Suppressor macrophage treated with lipopolysaccharide for 1 hour (primary cell): Measurements from ENCODE around the gene OPA3.
"Not testable (repeated sequence)": the region's sequence is repeated elsewhere in the genome, so short reads cannot be mapped to it uniquely, and the experiment has no call there.

Experiments
- DNase-seq, 3 donors: peaks; one replicate each; pipeline ENCODE4 v3.0.0-alpha.2; 2020 to 2022

Gene OPA3

DNA sequence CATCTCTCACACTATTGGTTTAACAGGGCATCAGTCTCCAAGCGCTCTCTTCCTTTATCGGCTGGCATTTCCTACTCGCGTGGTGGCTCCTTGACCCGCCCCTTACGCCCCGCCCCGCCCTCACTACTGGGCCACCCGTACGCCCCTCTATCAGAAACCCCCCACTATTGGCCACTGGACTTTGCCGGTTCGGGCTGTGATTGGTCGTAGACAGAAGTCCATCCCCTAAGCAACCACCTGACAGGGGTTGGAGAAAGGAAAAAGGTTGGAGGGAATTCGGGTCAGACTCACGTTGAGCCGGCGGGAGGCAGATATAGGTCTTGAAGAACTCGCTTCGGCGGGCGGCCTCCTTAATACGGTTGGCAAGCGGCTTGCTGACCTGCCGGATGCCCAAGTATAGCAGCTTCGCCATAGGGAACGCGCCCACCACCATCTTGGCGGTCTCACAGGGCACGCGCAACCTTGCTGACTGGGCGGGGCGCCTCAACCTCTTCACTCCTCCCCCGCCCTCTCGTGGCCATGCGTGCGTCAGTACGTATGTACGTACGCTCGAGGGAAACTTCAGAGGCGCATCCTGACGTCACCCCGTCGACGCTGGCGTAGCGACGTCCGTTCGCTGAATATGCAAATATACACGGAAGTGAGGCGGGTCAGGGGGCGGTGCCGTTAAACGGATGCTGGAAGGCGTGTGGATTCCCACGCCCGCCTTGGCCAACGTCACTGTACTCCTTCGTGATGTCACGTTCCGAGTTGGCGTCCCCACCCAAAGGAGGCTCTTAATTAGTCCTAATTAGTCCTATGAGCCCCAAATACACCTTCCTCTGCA is at the start of gene OPA3:
OPA3 (minus strand) TSS at position 471 of the 826 bp plus-strand sequence; CDS start at position 433, 38 bp downstream.
- peak; percentile 100 for DNase-seq

DNA sequence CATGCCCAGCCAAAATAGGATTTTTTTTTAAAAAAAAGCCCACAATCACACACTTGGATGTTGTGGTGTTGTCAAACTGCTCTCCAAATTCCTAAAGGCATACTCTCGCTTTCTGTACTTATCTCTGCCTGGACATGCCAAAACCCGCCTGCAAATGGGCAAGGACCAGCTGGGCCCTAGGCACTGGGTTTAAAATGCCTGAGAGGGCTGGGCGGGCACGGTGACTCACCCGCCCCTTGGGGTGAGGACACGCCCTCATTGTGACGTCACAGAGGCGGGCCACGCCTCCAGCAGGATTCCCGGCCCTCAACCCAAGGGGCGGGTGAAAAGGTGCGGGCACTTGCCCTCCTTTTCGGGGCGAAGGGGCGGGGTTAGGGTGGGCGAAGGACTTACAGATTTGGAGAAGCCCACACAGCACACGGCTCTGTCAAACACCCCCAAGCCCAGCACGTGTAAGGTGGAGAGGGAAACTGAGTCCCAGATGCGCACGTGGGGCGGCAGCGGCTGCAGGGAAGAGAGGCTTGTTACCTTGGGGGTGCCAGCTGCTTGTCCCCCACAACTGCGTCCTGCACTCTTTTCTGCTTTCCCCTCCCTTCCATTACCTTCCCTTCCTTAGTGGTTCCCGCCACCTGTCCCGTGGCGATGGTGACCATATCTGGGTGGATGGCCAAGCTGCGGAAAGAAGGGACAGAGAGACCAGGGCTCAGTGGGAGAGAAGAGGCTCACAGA is 48.0 kb upstream of the OPA3 start:
- peak; percentile 70 to 81 (median 75) for DNase-seq

DNA sequence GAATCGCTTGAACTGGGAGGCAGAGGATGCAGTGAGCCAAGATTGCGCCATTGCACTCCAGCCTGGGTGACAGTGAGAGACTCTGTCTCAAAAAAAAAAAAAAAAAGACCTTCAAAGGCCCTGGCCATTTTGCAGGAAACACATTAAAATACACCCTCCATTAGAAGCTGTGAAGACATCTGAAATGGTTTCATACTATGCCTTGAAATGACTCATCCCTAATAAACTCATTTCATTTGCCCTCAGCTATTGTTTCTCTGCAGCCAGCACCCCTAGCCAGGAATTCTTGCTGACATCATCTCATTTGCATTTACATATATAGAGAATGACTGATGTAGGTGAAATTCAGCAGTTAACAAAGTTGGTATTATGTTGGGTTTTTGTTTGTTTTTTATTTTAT is 45.9 kb upstream of the OPA3 start:
- DNase-seq: peak; percentile 48 to 83 (median 50)

DNA sequence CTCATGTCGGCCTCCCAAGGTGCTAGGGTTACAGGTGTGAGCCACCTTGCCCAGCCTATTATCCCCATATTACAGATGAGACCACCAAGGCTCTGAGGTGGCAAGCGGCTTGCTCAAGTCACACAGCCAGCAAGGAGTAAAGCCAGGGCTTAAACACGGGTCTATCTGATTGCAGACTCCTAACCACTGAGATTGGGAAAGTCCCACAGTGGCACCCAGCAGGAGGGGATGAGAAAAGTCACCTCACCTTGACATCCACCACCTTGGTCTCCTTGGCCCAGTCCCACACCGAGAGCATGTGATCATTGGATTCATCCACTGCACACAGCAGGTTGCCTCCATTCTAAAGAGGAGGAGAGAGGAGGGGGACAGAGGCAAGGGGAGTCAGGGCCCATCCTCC is 45.1 kb upstream of the OPA3 start:
- no peak for DNase-seq

DNA sequence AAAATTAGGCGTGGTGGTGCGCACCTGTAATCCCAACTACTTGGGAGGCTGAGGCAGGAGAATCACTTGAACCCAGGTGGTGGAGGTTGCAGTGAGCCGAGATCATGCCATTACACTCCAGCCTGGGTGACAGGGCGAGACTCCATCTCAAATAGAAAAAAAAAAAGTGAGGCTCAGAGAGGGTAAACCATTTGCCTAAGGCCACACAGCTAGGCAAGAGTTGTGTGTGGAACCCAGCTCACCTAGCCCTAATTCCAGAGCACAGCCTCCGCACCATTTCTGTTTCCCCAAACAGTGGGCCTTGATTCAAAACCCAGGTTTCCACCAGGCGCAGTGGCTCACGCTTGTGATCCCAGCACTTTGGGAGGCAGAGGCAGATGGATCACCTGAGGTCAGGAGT is 43.6 kb upstream of the OPA3 start:
- not testable (repeated sequence) for DNase-seq

DNA sequence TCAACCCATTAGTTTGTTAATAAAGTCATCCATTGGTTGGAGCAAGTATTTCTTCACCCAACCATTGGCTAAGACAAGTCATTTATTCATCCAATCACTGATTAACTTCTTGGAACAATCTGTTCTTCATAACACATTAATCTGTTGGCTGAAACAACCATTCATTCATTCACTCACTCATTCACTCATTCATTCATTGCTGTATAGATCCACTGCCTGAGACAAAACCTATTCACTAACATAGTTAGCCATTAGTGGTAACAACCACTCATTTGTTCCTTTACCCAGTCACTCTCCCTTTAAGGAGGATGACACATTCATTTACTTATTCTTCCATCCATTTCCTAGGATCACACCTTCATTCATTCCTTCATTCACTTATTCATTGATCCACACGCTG is 39.4 kb upstream of the OPA3 start:
- no peak for DNase-seq

DNA sequence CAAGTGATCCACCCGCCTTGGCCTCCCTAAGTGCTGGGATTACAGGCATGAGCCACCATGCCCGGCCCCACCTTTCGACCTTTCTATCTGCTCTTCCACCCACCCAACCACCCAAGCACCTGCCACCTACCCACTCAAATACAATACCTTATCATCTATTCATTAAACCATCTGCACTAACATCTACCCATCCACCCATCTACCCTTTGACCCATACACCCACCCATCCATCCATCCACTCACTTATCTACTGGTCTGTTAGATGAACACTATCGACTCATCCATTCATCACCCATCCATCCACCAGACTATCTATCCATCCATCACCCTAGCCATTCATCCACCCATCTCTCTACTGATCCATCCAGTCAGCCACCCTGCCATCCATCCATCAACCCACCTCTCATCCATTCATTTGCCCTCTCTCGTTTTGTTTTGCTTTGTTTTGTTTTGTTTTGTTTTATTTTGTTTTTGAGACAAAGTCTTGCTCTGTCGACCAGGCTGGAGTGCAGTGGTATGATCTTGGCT is 37.4 kb upstream of the OPA3 start:
- DNase-seq: no peak

DNA sequence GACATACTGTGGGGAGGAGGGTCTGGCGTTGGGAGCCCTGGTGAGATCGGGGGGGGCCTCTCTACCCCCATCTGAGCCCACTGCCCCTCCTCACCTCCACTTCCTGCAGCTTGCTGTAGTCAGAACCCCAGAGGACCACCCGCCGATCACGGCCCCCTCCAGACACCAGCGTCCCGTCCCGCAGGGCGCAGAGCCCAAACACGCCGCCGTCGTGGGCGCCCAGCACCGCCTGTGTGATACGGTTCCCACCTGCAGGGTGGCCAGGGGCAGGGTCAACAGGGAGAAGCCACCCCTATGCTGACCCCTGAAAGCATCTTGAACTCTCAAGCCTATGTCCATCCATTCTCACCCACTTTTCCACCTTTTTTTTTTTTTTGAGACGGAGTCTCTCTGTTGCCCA is 36.8 kb upstream of the OPA3 start:
- DNase-seq: no peak

DNA sequence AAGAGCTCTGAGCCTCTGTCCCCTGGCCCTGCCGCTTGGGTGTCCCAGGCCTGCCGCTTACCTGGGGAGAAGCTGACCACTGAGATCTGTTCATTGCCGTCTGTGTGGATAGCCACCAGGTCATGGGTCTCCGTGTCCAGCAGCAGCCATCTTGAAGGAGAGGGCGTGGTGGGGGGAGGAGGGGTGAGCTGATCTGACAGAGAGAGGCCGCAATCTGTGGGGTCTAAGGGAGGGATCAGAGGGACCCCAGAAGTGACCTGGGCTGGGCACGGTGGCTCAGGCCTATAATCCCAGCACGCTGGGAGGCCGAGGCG is 32.1 kb upstream of the OPA3 start:
- no peak for DNase-seq

DNA sequence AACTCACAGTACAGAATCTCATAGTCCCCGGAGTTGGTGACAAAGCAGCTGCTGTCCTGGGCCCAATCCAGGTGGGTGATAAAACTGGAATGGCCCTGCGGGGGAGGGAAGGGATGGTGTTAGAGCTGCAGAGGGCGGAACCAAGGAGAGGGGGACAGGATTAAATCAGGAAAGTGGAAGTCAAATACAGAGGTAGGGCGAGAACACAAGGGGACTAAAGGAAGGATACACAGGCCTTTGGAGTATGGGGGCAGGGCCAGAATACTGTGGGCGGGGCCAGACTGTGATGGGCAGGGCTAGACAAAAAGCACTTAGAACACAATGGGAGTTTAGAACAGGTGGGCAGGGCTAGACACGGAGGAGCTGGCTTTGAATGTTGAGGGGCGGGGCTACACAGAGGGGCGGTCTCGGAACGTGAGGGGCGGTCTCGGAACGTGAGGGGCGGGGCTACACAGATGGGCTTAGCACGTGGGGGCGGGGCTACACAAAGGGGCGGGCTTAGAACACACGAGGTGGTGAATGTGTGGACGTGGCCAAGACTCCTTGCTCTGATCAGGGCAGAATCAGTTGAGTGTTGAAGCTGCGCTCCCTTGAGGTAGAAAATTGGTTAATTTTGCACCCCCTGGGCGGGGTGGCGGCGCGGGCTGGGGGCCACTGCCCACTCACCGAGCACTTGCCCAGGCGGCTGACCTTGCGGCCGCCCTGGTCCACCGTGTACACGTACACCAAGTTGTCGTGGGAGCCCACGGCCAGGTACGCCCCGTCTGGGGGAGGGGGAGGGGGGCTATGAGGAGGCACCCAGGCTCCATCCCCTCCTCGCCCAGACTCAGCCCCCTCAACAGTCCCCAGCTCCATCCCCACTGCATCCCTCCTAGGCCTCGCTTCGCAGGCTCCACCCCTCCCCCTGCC is 31.4 kb upstream of the OPA3 start:
- DNase-seq: peak; percentile 53 to 67 (median 58)

DNA sequence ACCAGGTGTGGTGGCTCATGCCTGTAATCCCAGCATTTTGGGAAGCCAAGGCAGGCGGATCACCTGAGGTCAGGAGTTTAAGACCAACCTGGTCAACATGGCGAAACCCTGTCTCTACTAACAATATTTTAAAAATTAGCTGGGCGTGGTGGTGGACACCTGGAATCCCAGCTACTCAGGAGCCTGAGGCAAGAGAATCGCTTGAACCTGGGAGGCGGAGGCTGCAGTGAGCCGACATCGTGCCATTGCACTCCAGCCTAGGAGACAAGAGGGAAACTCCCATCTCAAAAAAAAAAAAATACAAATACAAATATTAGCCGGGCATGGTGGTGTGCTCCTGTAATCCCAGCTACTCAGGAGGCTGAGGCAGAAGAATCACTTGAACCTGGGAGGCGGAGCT is 30.5 kb upstream of the OPA3 start:
- not testable (repeated sequence) for DNase-seq

DNA sequence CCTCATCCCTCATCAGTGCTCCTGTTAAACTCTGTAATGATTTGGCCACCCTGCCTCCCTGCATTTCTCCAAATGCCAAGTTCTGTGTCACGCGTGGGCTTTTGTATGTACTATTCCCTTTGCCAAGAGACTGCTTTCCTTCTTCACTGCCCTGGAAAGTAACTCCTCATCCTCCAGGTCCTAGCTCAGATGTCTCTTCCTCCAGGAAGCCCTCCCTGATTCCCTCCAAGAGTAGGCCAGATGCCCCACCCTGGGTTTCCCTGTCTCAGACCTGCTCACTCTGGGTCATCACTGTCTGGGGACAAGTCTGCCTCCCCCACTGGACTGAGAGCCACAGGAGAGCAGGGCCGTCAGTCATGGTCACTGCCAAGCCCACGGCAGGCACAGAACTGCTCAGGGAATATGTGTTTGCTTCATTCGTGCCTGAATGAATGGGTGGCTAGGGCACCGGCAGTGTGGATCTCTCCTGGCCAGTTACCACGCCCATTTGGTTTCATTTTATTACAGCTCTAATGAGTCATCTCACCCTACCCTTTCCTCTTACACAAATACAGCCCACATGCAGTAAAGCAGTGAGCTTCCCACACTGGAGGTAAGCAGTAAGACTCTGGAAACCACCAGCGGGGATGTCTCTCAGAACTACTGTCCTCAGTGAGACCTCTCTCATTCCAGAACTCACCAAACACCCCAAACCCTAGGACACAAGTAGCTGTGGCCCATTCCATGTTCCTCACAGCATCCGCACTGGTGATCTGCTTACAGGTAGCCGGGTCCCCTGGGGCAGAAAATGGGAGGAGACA is 29.5 kb upstream of the OPA3 start:
- DNase-seq: peak; percentile 87 to 93 (median 91)

DNA sequence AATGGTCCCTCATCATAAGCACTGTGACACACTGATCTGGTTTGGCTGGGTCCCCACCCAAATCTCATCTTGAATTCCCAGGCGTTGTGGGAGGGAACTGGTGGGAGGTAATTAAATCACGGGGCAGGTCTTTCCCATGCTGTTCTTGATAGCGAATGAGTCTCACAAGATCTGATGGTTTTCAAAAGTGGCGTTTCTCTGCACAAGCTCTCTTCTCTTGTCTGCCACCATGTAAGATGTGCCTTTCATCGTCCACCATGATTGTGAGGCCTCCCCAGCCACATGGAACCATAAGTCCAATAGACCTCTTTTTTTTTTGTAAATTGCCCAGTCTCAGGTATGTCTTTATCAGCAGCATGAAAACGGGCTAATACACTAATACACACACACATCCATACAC is 24.3 kb upstream of the OPA3 start:
- no peak for DNase-seq

DNA sequence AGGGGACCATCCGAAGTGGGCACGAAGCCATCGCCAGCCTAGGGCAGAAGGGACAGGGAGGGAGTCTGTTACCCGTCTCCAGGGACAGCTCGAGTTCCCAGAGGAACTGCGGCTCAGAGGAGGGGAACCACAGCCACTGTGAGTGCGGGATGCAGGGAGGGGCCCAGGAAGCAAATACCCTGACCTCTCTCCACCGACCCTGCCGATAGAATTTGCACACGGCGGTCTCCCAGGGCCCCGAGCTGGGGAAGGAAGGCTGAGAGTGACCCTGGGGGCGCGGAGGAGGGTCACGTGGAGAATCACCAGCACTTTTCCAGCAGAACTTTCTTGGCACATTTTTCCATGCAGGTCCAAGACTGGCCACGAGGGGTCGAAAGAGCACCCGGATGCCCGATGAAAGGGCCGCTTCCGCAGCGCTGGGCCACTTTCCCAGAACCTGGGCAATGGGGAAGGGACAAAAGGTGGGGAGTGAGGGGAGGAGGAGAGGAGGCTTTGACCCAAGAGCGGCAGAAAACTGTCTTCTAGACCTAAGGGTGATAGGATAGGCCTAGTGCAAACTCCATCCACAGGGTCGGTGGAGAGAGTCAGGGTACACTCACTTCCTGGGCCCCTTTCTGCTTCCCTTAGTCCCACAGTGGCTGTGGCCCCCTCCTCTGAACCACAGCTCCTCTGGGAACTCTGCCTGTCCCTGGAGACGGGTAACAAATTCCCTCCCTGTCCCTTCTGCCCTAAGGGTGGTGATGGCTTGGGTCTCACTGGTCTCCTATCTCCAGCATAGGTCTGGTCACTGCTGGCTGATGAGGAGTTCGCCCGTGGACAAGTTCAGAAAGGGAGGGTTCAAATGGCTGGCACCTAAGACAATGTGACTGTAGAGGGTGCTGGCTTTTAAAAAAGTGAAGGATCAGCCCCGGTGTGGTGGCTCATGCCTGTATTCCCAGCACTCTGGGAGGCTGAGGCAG is 22.7 kb upstream of the OPA3 start:
- DNase-seq: peak; percentile 60 to 77 (median 67)

DNA sequence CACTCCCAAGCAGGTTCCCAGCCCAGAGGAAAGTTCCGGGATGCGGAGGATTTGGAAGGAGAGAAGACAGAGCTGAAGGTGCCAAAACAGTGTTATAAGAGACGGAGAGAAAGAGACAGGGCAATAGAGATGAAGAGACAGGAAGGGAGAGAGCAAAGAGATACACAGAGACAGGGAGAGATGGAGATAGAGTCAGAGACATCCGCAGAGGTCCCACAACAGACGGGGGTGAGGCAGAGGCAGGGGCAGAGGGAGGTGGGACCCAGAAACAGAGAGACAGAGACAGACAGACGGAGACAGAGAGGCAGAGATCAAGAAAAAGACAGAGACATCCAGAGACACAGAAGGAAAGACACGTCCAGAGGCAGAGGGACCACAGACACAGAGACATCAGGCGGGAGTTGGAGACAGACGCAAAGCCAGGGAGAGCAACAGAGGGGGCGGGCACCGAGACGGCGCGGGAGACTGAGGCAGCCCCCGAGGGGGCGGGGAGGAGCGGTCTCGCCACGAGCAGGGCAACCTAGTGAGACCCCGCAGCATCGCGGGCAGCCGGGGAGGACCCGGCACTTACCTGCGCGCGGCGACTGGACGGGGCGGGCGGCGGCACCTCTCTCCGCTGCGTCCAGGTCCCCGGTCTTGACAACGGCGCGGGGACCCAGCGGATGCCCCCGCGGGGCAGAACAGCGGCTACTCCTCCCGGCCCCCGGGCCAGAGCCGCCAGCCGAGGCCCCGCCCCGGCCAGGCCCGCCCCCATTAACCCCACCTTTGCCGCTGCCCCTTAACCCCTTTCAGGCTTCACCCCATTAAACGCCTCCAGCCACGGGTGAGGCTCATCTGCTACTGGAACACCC is 17.1 kb upstream of the OPA3 start, which contains the start of gene GPR4:
GPR4 (minus strand) TSS at position 689 of the 851 bp plus-strand sequence. CDS start 10,346 bp downstream, outside the sequence.
- peak in 1 of 3 donors; percentile 18 for DNase-seq

DNA sequence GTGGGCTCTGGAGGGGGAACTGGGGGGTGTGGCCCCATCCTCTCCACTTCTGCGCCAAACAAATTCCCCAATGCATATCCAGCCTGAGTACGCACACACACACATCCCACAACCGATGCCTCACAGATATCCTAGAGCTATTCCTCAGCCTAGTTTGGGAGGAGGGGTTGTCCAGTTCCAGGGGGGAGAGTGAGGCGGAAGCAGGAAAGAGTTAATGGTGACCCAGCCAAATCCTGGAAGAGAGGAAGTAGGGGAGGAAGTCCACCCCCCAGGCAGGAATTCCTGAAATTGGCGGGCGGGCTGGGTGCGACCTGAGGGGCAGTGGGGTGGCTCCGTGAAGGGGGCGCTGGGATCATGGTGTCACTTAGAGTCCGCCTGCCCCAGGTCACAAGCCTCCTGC is 16.5 kb upstream of the OPA3 start:
- no peak for DNase-seq

DNA sequence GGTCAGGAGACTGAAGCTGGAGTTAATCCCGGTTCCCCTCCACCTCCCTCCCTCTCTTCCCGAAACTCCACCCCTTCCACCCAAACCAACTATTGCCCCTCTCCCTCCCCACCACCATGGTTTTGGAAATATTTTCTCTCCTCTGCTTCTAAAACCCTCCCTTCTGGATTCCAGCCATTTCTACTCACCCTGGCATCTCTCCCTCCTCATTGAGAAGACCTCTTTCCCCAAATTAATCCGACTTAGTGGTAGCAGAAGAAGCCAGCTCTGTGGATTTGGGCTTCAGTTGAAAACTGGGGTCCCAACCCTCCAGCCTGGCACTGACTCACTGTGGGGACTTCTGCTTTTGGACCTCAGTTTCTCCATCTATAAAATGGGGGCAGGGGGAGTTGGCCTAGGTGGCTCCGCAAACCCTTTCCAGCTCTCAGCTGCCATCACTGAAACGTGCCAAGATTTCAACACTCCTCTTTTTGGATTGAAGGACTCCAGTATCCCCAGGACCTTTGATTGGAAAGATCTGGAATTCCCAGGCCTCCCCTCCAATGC is 15.8 kb upstream of the OPA3 start:
- DNase-seq: no peak

DNA sequence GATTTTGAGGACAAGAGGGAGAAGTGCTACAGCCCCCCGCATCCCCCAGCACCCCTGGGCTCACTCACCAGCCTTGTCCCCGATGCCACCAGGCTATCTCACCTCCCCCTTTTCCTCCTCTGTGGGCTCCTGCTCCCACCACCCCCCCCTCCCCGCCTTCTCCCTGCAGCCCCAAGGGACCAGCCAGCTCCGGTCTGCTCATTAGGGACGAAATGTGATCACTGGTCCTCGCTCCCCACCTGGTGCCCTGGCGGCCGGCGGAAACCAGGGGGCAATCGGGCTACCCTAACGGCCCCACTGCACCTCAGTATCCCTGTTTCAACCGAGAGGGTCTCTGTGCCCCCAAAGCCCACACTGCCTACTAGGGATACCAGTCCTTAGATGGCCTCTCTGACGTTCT is 14.7 kb upstream of the OPA3 start:
- DNase-seq: no peak

DNA sequence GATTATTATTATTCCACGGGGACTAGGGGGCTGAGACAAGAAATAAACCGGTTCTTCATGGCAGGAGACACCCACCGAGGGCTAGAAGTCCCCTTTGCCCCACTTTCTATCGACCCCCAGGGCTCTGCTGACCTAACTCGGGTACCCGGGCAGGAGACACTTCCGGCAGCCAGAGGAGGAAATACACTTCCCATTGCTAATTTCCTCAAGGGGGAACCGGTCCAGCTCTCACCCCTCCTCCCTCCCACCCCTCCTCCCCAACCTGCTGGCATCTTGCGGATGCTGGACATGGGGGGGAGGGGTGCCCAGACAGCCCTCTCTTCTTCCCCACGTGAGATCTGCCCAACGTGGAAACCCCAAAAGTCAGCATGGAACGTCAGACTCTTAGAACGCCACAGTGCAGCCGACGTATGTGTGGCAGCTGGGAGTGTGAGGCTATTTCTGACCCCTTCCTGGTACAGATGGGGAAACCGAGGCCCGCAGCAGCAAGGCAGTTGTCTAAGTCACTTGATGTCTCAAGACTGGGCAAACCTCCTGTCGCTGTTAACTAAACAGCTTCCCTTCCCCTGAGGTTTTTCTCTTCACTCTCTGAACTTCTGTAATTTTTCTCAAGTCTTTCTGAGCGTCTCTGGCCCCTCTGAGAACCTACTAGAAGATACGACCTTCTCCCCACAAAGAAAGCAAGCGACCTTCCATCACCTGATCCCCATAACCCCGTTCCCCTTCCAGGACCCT is 13.8 kb upstream of the OPA3 start:
- peak; percentile 34 to 43 (median 34) for DNase-seq
